GM12801 (cell line): ENCODE results near the gene ATXN7L1.

Experiments used
- CTCF ChIP-seq: IDR thresholded peaks from one replicate; pipeline ENCODE4 v1.5.1; 2011; ENCODE audit warnings: control low read depth; ENCODE audit not compliant: insufficient read length; ENCODE audit errors: extremely low read depth

ATXN7L1 gene

GRCh38 chr7:105581066-105581811 is 295.2 kb downstream of the ATXN7L1 start, which contains the start of gene EFCAB10:
Gene EFCAB10 (minus strand): TSS chr7:105581493. CDS start chr7:105581463, 30 bp downstream.
- no peak for TF ChIP-seq CTCF

GRCh38 chr7:105580022-105580740 is 296.2 kb downstream of the ATXN7L1 start:
- no peak for TF ChIP-seq CTCF

- no peak for TF ChIP-seq CTCF
These were observed 297.9 kb downstream of the ATXN7L1 start for GRCh38 chr7:105578496-105578895.

- TF ChIP-seq CTCF: no peak
These were observed 299.1 kb downstream of the ATXN7L1 start for GRCh38 chr7:105577251-105577650.

- no peak for TF ChIP-seq CTCF
These were observed 304.5 kb downstream of the ATXN7L1 start for GRCh38 chr7:105571891-105572290.

GRCh38 chr7:105567821-105568220 is 308.6 kb downstream of the ATXN7L1 start:
- no peak for TF ChIP-seq CTCF

- TF ChIP-seq CTCF: no peak
These were observed 309.4 kb downstream of the ATXN7L1 start for GRCh38 chr7:105567024-105567423.
